Inflammatory macrophage (primary cell): ENCODE data around the gene HGS.

Experiments used
- DNase-seq, 2 donors: peaks; one replicate each; pipeline ENCODE4 v3.0.0-alpha.2; 2020 to 2022
- total RNA-seq, 18 experiments: gene quantifications; one replicate each; lab custom pipeline; 2026; ENCODE audit warnings: mixed read lengths in 6 of 18, inconsistent platforms in 2 of 18; lab: John Stamatoyannopoulos, UW

Gene HGS, protein sequence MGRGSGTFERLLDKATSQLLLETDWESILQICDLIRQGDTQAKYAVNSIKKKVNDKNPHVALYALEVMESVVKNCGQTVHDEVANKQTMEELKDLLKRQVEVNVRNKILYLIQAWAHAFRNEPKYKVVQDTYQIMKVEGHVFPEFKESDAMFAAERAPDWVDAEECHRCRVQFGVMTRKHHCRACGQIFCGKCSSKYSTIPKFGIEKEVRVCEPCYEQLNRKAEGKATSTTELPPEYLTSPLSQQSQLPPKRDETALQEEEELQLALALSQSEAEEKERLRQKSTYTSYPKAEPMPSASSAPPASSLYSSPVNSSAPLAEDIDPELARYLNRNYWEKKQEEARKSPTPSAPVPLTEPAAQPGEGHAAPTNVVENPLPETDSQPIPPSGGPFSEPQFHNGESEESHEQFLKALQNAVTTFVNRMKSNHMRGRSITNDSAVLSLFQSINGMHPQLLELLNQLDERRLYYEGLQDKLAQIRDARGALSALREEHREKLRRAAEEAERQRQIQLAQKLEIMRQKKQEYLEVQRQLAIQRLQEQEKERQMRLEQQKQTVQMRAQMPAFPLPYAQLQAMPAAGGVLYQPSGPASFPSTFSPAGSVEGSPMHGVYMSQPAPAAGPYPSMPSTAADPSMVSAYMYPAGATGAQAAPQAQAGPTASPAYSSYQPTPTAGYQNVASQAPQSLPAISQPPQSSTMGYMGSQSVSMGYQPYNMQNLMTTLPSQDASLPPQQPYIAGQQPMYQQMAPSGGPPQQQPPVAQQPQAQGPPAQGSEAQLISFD
- 63.6 to 178 (median 103) reads per million in 18 experiments for total RNA-seq

GRCh38 chr17:81683584-81684441 lies at the start of gene HGS, which contains the start of gene ARL16:
Gene HGS (plus strand): TSS chr17:81684011. CDS start chr17:81684067, 56 bp downstream.
Gene ARL16 (minus strand): TSS chr17:81683797. CDS start chr17:81683753, 44 bp downstream.
- DNase-seq = peak; percentile 100

DNA sequence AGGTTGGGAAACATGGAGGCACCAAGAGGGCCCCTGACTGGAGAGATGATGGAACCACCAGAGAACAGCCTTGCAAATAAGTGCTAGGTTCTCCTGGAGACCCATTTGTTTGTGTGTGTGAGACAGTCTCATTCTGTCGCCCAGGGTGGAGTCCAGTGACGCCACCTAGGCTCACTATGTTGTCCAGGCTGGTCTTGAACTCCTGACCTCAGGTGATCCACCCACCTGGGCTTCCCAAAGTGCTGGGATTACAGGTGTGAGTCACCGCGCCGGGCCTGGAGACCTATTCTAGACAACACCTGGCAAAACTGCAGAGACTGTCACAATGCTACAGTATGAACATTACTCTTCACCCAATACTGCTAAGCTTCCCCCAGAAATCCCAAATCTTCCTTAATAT lies 48.4 kb upstream of the HGS start:
- DNase-seq = no peak

DNA sequence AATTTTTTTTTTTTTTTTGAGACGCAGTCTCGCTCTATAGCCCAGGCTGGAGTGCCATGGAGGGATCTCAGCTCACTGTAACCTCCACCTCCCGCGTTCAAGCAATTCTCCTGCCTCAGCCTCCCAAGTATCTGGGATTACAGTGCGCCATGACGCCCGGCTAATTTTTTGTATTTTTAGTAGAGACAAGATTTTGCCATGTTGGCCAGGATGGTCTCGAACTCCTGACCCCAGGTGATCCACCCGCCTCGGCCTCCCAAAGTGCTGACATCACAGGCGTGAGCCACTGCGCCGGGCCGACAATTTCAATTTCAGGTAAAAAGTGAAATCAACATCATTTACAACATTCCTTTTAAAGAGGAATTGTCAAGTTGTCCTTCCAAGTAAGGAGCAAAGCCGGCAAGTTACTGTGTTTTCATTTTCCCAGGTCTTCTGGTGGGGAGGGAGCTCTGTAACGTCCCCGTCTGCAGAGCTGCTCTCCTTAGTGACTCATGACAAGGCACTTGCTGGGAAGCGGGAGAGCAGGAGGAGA lies 47.8 kb upstream of the HGS start:
- DNase-seq = peak; percentile 9 to 31

- DNase-seq = peak; percentile 90 to 94
Observed at GRCh38 chr17:81636505-81637288, 47.1 kb upstream of the HGS start, which contains the start of the genes NPLOC4 and TSPAN10. Gene NPLOC4 (minus strand): TSS chr17:81637112. CDS start chr17:81636930, 182 bp downstream. Gene TSPAN10 (plus strand): TSS chr17:81637196. CDS start chr17:81642413, 5,217 bp downstream.

DNA sequence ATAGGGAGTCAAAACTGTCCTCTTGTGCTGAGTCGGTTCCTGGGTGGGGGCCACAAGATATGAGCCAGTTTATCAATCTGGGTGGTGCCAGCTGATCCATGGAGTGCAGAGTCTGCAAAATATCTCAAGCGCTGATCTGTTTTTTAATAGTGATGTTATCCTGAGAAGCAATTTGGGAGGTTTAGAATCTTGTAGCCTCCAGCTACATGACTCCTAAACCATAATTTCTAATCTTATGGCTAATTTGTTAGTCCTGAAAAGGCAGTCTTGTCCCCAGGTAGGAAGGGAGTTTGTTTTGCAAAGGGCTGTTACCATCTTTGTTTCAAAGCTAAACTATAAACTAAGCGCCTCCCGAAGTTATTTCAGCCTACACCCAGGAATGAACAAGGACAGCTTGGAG lies 45.1 kb upstream of the HGS start:
- no peak for DNase-seq

DNA sequence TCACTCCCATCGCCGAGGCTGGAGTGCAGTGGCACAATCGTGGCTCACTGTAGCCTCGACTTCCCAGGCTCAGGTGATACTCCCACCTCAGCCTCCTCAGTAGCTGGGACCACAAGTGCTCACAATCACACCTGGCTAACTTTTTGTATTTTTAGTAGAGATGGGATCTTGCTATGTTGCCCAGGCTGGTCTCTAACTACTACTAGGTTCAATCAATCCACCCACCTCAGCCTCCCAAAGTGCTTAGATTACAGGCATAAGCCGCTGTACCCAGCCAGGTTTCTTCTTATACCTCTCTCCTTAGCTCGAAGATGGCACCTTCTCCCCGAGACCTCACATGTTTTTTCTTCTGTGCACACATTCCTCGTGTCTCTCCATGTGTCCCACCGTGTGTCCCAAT lies 43.8 kb upstream of the HGS start:
- no peak for DNase-seq

DNA sequence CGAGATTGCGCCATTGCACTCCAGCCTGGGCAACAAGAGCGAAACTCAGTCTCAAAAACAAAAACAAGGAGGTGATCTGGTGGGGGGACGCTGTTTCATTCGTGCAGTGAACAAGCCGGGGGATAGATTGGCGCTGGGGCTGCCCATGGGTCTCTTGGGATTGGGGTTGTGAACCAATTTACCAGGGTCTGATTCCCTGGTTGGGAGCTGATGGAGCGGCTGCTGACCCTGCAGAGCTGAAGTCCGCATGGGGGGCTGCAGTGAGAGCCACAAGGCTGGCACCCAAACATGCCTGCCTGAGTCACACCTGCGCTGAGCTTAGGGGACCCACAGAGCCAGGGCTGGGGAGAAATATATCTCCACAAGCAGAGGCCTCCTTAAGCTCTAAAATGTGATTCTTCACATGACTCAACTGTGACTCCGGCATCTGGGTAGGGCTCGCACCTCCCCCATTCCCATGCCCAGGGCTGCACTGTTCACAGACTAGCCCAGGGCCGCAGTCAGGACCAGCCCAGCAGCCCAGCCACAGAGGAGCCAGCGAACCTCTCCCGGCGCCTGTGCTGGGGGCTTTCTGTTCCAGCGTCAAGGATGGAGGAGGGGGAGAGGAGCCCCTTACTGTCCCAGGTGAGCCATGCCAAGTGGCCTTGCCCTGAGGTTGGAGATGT lies 41.9 kb upstream of the HGS start:
- no peak for DNase-seq

DNA sequence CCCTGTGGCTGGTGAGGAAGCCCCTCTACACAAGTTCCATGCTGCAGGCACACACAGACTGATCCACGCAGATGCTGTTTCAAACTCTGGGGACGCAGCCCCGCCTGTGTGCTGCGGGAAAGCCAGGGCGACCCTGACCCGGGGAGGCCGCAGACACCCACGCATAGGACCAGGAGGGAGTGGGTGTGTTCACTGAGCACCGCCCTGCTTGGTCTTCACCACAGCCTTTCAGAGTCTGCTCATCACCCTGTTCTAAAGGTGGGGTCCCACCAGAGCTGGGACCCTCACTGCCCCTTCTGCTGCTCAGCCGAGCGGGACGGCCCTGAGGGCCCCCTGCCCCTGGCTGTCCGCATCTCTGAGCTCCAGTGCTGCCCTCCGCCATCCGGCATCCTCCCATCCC lies 39.3 kb upstream of the HGS start:
- DNase-seq = no peak

- DNase-seq = no peak
Observed at GRCh38 chr17:81644976-81645952, 38.5 kb upstream of the HGS start.

GRCh38 chr17:81646869-81647600 lies 36.8 kb upstream of the HGS start:
- DNase-seq = no peak

- no peak for DNase-seq
Observed at GRCh38 chr17:81647640-81648012, 36.2 kb upstream of the HGS start.

- DNase-seq = no peak
Observed at GRCh38 chr17:81648013-81648706, 35.7 kb upstream of the HGS start.

- DNase-seq = no peak
Observed at GRCh38 chr17:81648707-81649085, 35.1 kb upstream of the HGS start.

DNA sequence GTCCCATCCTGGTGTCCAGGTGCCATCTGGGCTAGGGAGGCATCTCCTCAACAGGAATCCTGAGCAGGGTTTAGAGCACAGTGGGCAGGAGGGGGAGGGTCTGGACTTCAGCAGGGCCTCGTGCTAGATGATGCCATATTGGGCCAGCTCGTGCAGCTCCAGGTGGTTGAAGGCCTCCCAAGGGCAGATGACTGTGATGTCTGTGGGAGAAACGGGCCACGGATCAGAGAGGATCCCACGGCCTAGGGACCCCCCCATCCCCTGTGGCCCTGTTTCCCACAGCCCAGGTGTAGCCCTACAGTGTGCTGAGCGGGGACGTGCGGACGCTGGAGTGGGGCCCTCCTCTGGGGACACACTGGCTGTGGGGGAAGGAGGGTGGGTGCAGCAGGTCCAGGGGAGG lies 32.9 kb upstream of the HGS start:
- DNase-seq = no peak

DNA sequence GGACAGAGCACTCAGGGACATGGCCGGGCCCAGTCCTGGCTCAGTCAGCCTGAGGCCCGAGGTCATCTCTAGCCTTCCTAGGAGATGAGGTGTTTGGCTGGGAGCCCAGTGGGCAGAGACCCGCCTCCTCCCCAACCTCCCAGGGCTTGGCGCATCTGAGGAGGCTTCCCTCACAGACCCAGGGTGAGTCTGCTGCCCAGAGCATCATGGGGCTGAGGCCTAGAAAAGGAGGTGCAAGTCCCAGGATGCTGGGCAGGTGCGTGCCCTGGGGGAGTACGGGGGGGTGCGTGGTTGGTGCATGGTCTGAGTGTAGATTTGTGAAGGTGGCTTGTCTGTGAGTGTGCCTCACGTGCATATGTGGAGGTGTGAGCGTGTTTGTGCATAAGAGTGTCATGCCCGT lies 32.1 kb upstream of the HGS start:
- no peak for DNase-seq

GRCh38 chr17:81652906-81653771 lies 30.7 kb upstream of the HGS start:
- no peak for DNase-seq
